GM23338 (cell line): Measurements from ENCODE around the gene SMOC2.

Experiments
- CREB1 ChIP-seq: fragments of 250-450 bp; sonication (Bioruptor Pico); IDR thresholded peaks from 2 replicates; pipeline ENCODE4 v1.5.0; 2020; ENCODE audit warnings: low read depth, mild to moderate bottlenecking, moderate library complexity
- ETS1 ChIP-seq: IDR thresholded peaks from 2 replicates; pipeline ENCODE4 v1.6.1; 2016; ENCODE audit warnings: antibody characterized with exemption
- EZH2 ChIP-seq: fragments of 200-600 bp; sonication (generic); IDR thresholded peaks from one replicate; pipeline ENCODE4 v1.8.0; 2017; ENCODE audit warnings: antibody characterized with exemption, mild to moderate bottlenecking, low read depth; ENCODE audit not compliant: unreplicated experiment
- EZH2phosphoT487 ChIP-seq: fragments of 200-600 bp; sonication (generic); IDR thresholded peaks from one replicate; pipeline ENCODE4 v1.8.1; 2018; ENCODE audit warnings: antibody characterized with exemption; ENCODE audit not compliant: unreplicated experiment
- JUNB ChIP-seq: IDR thresholded peaks from one replicate; pipeline ENCODE4 v1.6.1; 2016; ENCODE audit warnings: antibody characterized with exemption; ENCODE audit not compliant: unreplicated experiment
- NANOG ChIP-seq: IDR thresholded peaks from 2 replicates; pipeline ENCODE4 v1.6.1; 2016; ENCODE audit warnings: antibody characterized with exemption, borderline replicate concordance
- POLR2AphosphoS5 ChIP-seq: IDR thresholded peaks from 2 replicates; pipeline ENCODE4 v1.6.1; 2016; ENCODE audit warnings: antibody characterized with exemption, low read depth
- REST ChIP-seq: IDR thresholded peaks from one replicate; pipeline ENCODE4 v1.6.1; 2018; ENCODE audit warnings: antibody characterized with exemption; ENCODE audit not compliant: unreplicated experiment
- STAT1 ChIP-seq: IDR thresholded peaks from one replicate; pipeline ENCODE4 v1.6.1; 2016; ENCODE audit warnings: antibody characterized with exemption; ENCODE audit not compliant: unreplicated experiment
- ZNF114 ChIP-seq: fragments of 250-450 bp; sonication (Bioruptor Pico); IDR thresholded peaks from 2 replicates; pipeline ENCODE4 v1.5.0; 2020; ENCODE audit warnings: mild to moderate bottlenecking, moderate library complexity
- ZNF331 ChIP-seq: fragments of 250-450 bp; sonication (Bioruptor Pico); IDR thresholded peaks from 2 replicates; pipeline ENCODE4 v1.5.0; 2020; ENCODE audit warnings: low read depth, mild to moderate bottlenecking, moderate library complexity
- ZNF462 ChIP-seq: fragments of 250-450 bp; sonication (Bioruptor Pico); IDR thresholded peaks from 2 replicates; pipeline ENCODE4 v1.5.0; 2020; ENCODE audit warnings: mild to moderate bottlenecking, moderate library complexity
- TF ChIP-seq, protein P1 (sequence below), 2 experiments: fragments of 200-600 bp in 1 of 2; sonication (generic) in 1 of 2; conservative IDR thresholded peaks; 2 replicates each; pipeline versions ENCODE4 v1.5.1 to v1.6.1; 2016 to 2017; ENCODE audit warnings: antibody characterized with exemption in 2 of 2, low read depth in 2 of 2, mild to moderate bottlenecking in 2 of 2, moderate library complexity in 1 of 2

GRCh38 chr6:168599769-168600330 lies 158.9 kb downstream of the SMOC2 start:
- TF ChIP-seq, protein P1, sequence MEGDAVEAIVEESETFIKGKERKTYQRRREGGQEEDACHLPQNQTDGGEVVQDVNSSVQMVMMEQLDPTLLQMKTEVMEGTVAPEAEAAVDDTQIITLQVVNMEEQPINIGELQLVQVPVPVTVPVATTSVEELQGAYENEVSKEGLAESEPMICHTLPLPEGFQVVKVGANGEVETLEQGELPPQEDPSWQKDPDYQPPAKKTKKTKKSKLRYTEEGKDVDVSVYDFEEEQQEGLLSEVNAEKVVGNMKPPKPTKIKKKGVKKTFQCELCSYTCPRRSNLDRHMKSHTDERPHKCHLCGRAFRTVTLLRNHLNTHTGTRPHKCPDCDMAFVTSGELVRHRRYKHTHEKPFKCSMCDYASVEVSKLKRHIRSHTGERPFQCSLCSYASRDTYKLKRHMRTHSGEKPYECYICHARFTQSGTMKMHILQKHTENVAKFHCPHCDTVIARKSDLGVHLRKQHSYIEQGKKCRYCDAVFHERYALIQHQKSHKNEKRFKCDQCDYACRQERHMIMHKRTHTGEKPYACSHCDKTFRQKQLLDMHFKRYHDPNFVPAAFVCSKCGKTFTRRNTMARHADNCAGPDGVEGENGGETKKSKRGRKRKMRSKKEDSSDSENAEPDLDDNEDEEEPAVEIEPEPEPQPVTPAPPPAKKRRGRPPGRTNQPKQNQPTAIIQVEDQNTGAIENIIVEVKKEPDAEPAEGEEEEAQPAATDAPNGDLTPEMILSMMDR (conservative IDR thresholded peaks at IDR 0.05; ENCODE audit: low read depth in 2 of 2), result no peak
- TF ChIP-seq EZH2phosphoT487 (no peak), POLR2AphosphoS5 (no peak), EZH2 (no peak), ZNF331 (CRISPR knock-in tag) (no peak), NANOG (no peak), REST (no peak), ETS1 (no peak), CREB1 (CRISPR knock-in tag) (no peak), JUNB (no peak), ZNF462 (CRISPR knock-in tag) (no peak), STAT1 (no peak), ZNF114 (CRISPR knock-in tag) (no peak)
